Astrocyte (in vitro differentiated cells and primary cell): ENCODE measurements around the gene NDUFAF8.

ENCODE experiments used
- EZH2 ChIP-seq: IDR thresholded peaks from 2 replicates; pipeline ENCODE4 v1.6.1; 2012; ENCODE audit warnings: mild to moderate bottlenecking, low read length, inconsistent platforms; ENCODE audit not compliant: insufficient read depth
- TF ChIP-seq, protein P1 (sequence below): IDR thresholded peaks from 2 replicates; pipeline ENCODE4 v1.5.1; 2011; ENCODE audit warnings: low read depth, mild to moderate bottlenecking, inconsistent platforms, low read length, moderate library complexity; ENCODE audit not compliant: insufficient read depth

DNA sequence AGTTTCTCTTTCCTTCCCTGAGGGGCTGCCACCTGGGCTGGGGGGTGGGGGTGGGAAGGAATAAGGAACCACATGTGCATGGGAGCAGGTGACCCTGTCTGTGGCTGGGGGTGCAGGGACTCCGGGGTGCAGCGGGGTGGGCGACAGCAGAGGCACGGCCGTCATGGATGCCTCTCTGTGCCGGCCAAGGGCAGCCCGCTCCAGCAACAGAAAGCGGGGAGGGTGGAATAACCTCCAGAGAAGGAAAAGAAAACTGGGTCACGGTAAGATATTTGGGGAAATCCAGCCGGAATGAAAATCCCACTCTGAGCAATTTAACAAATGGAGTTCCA is 4.2 kb downstream of the NDUFAF8 start:
- TF ChIP-seq, protein P1, sequence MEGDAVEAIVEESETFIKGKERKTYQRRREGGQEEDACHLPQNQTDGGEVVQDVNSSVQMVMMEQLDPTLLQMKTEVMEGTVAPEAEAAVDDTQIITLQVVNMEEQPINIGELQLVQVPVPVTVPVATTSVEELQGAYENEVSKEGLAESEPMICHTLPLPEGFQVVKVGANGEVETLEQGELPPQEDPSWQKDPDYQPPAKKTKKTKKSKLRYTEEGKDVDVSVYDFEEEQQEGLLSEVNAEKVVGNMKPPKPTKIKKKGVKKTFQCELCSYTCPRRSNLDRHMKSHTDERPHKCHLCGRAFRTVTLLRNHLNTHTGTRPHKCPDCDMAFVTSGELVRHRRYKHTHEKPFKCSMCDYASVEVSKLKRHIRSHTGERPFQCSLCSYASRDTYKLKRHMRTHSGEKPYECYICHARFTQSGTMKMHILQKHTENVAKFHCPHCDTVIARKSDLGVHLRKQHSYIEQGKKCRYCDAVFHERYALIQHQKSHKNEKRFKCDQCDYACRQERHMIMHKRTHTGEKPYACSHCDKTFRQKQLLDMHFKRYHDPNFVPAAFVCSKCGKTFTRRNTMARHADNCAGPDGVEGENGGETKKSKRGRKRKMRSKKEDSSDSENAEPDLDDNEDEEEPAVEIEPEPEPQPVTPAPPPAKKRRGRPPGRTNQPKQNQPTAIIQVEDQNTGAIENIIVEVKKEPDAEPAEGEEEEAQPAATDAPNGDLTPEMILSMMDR = no peak
- no peak for TF ChIP-seq EZH2
